ENCODE results near the gene FKBP8.

GRCh38 chr19:18533058-18533457, 10.3 kb downstream of the FKBP8 start:
- TF ChIP-seq, protein P1, sequence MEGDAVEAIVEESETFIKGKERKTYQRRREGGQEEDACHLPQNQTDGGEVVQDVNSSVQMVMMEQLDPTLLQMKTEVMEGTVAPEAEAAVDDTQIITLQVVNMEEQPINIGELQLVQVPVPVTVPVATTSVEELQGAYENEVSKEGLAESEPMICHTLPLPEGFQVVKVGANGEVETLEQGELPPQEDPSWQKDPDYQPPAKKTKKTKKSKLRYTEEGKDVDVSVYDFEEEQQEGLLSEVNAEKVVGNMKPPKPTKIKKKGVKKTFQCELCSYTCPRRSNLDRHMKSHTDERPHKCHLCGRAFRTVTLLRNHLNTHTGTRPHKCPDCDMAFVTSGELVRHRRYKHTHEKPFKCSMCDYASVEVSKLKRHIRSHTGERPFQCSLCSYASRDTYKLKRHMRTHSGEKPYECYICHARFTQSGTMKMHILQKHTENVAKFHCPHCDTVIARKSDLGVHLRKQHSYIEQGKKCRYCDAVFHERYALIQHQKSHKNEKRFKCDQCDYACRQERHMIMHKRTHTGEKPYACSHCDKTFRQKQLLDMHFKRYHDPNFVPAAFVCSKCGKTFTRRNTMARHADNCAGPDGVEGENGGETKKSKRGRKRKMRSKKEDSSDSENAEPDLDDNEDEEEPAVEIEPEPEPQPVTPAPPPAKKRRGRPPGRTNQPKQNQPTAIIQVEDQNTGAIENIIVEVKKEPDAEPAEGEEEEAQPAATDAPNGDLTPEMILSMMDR (IDR thresholded peaks at IDR 0.05), result no peak
- TF ChIP-seq POLR2A (IDR thresholded peaks at IDR 0.05), result no peak

Measured in adrenal gland (tissue), 5 donors.